HG03066 (cell line): ENCODE results near the gene ABCF3.

ENCODE experiments used
- ATAC-seq: cut with Tn5 transposase; IDR thresholded peaks from one replicate; pipeline ENCODE4 v1.9.1; 2021; ENCODE audit warnings: low read depth; ENCODE audit not compliant: unreplicated experiment

The ABCF3 gene

DNA sequence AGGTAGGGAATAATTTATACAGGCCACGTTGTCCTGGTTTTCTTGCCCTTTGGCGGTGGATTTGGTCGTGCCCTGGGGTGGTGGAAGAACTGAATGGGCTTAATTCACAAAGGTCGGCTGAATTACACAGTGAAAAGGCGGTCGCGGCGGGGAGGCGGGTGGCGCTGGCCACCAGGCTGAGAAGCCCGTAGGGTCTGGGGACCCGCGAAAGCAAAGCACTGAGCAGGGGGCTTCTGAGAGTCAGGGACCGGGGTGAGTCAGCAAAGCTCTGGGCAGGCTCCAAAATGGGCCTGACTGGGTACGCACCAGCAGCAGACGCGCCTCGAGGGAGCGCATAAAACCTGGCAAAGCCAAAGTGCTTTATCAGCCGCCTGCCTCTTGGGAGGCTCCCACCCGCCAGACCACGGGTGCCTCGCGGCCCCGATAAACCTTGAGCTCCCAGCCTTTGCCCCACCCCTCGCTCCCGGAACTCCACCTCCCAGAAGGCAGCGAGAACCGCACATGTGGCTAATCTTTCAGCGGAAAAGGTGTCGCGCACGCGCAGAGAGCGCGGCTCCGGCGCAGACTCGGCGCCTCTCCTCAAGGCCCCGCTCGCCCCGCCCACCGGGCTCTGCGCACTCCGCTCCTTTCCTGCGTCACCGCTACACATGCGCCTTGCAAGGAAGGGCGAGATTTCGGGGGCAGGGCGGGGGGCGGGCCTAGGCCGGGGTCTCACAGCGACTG lies 377 bp upstream of the ABCF3 start:
- peak; percentile 93 for ATAC-seq

DNA sequence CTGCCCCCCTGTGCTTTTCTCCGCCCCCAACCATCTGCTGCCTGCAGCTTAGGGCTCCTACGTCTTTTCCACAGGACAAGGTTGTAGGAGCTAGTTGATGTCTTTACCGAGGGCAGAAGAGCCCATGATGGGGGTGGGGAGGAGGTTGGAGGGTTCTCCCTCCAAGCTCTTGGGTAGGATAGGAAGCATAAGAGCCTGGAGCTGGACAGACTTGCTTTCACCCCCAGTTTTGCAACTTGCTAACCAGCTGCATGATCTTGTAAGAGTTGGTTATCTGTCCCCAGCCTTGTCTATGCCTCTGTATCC lies 856 bp downstream of the ABCF3 start:
- ATAC-seq = no peak

DNA sequence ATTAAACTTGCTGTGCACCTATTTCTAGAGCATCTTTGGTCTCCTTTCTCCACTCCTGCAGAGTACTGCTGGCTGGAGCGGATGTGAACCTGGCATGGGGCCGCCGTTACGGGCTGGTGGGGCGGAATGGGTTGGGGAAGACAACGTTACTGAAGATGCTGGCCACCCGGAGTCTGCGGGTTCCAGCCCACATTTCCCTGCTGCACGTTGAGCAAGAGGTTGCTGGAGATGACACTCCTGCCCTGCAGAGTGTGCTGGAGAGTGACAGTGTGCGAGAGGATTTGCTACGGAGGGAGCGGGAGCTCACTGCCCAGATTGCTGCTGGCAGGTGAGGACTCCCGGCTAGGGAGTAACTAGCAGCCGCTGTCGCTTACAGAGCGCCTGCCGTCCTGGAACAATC lies 2.1 kb downstream of the ABCF3 start:
- ATAC-seq = no peak

DNA sequence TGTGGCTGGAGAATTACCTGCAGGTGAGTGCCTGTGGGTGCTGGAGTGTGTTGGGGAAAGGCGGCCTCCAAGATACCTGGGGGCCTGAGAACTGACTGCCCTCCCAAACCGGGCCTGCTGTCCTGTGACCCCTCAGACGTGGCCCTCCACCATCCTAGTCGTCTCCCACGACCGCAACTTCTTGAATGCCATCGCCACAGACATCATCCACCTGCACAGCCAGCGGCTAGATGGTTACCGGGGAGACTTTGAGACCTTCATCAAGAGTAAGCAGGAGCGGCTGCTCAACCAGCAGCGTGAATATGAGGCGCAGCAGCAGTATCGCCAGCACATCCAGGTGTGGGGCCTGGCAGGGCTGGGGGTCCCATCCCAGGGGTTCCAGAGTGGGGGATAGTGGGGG lies 3.4 kb downstream of the ABCF3 start:
- ATAC-seq = no peak

DNA sequence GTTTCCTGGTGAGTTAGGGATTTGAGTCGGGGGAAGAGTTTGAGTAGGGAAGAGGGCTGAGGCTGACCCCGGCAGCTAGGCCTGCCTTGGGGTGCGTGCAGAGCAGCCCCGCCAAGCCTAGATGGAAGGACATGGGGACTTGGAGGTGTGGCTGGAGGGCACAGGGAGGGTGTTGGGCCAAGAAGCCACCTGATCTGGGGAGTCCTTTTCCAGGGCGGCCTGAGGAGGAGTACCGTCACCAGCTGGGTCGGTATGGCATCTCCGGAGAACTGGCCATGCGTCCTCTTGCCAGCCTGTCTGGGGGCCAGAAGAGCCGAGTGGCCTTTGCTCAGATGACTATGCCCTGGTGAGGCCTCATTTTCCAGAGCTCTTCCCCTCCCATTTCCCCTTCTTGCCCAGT lies 6.9 kb downstream of the ABCF3 start:
- ATAC-seq = no peak

DNA sequence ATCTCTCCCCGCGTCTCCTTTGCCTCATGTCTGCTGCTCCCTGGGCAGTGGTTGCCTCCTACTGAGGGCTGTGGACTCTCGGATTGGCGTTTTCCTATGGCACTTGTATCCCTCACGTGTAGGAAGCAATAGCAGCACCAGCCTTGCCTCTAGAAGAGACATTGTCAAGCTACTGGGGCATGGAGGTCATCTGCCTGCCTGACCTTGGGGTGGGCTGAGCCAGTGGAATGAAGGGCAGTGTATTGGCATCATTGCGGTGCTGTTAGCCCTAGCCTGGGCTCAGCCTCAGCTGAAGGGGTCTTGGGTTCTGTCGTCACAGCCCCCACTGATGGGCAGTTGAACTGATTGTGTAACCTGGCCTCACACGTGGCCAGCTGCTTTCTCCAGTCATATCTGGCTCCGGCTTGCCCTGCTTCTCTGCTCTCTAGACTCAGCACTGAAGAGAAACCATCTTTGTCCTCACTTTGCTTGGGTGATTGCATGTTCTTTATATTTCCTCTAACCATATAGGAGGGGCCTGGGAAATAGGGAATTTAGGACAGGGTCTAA lies 8.1 kb downstream of the ABCF3 start:
- ATAC-seq = no peak

DNA sequence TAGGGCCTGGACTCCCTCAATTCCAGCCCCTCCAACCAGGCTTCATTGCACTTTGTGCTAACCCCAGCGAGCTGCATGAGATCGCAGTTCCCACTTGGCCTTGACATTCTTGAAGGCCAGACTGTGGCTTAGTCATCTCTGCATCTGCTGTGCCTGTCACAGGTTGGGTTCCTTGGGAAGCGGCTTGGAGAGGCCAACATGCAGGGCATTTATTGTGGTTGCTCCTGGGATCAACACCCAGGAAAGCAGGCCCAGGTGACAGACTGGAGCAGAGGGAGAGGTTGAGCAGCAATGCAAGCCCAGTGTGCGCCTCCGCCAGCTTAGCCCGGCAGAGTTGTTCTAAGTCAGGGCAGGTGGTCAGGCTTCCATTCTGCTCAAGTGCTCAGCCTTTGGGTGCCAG lies 10.5 kb downstream of the ABCF3 start:
- ATAC-seq = no peak

DNA sequence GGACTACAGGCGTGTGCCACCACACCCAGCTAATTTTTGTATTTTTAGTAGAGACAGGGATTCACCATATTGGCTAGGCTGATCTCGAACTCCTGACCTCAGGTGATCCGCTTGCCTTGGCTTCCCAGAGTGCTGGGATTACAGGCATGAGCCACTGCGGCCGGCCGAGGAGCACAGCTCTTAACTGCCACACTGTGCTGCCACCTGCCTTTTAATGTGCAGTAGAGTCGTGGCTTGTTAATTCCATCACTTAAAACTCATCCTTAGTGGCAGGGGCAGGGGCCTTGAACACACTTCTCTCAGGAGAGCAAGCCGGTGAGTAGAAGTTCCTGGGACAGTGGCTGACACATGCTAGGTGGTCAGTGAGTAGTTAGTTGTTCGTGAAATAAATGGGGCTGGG lies 12.5 kb downstream of the ABCF3 start:
- ATAC-seq = no peak

DNA sequence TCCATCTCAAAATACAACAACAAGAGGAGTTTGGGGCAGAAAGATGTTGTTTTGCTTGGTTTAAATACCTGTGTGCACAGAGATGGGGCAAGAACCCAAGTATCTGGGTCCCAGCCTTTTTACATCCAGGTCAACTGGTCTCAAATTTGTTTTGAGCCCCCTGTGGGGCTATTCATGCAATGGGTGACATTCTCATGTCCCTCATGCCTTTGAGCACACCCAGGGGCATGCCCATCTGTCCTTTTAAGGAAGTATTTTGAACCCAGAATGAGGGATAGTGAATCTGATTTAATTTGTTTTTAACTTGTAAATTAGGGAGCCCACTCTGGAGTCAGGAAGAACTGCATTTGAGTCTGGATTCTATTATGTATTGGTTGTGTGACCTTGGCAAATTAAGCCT lies 14.8 kb downstream of the ABCF3 start:
- no peak for ATAC-seq

DNA sequence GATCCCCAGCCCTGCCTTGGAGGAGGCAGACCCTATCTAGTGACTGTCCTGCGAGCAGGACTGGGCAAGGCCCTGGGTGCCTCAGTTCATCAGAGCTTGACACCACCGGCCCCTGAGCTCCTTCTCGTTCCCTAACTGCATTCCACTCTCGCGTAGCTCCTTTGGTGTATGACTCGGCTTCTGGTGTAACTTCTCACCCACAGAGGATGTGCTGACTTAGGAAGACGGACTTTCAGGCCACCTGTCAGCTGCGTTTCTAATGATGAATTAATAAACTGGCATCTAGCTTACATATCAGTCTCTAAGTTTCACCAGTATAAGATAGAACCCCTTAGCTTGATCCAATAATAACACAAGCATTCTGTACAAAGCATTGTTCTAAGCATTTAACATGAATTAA lies 17.5 kb downstream of the ABCF3 start:
- no peak for ATAC-seq

DNA sequence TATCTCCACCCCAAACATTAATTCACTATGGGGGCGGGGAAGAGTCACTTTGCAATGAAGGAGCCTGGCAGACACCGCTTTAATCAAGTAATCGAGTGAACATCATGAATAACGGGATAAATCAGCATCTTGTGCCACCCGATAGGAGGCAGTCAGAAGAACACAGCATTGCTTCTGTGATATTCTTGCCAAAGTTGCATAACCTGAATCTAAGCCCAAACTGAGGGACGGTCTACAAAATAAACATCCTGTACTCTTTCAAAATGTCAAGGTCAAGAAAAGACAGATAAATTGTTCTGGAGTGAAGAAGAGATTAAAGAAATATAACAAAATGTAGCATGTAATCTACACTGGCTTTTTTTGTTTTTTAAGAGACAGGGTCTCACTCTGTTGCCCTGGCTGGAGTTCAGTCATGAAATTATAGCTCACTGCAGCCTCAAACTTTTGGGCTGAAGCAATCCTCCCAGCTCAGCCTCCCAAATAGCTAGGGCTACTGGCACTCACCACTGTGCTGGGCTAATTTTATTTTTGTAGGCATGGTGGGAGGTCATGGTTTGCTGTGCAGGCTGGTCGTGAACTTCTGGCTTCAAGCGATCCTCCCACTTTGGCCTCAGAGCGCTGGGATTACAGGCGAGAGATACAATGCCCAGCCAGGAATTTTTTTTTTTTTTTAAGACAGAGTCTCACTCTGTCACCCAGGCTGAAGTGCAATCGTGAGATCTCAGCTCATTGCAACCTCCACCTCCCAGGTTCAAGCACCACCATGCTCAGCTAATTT lies 23.3 kb downstream of the ABCF3 start:
- no peak for ATAC-seq

DNA sequence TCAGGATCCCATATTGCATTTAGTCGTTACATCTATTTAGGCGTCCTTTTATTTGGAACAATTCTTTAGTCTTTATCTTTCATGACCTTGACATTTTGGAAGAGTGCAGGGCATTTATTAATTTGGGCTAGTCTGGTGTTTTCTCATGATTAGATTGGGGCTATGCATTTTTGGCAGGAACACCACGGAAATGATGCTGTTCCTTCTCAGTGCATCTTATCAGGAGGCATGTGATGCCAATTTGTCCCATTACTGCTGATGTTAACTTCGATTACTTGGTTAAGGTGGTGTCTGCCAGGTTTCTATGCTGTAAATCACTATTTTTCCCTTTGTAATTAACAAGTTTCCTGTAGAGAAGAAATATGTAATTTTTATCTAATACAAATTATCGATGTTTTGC lies 25.3 kb downstream of the ABCF3 start:
- ATAC-seq = no peak

DNA sequence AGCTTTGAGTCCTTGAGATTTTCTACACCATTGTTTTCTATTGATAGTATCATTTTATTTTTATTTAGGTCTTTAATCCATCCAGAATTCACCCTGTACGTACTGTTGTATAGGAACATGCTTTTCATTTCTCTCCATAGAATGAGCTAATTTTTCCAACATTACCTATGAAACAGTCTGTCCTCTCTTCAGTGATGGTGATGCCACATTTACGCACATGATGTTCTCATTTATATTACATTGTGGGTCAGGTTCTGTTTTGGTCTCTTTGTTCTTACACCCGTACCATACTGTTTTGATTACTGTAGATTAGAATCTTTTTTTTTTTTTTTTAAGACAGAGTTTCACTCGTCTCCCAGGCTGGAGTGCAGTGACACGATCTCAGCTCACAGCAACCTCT lies 25.7 kb downstream of the ABCF3 start:
- ATAC-seq = no peak

DNA sequence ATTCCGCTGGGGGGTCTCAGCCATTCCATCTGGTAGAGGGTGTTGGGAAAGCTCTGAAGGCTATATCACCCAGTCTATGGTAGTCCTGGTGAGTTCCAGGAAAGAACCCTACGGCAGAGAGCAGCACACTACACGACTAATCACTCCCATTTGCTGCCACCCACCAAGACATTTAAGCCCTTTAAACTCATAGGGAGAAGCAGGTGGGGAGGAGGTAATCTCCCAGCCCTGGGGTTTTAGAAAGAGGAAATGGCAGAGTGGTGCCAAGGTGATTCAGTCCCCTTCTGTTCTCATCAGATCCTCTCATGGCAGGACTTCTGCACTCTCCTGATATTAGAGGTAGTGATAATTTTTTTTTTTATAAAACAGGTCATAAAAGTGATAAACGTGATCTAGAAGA lies 32.8 kb downstream of the ABCF3 start:
- ATAC-seq = no peak

DNA sequence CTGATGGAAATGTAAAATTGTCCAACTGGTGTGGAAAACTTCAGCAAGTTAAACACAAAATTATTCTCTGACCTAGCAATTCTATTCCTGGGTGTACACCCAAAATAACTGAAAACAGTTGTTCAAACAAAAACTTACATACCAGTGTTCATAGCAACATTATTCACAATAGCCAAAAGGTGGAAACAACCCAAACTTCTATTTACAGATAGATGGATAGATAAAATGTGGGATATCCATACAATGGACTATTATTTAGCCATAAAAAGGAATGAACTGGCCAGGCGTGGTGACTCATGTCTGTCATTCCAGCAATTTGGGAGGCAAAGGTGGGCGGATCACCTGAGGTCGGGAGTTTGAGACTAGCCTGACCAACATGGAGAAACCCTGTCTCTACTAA lies 36.5 kb downstream of the ABCF3 start:
- no peak for ATAC-seq

DNA sequence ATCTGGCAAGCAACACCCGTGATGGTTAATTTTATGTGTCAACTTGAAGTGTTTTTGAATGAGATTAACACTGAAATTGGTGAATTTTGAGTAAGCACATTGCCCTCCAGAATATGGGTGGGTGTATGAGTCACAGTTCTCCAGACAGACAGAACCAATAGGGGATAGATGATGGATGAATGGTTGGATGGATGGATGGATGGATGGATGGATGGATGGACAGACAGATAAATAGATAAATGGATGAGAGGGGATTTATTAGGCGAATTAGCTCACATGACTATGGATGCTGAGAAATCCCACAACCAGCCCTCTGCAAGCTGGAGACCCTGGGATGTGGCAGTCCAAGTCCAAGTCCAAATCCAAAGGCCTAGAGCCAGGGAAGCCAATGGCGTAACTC lies 37.9 kb downstream of the ABCF3 start:
- ATAC-seq = no peak

DNA sequence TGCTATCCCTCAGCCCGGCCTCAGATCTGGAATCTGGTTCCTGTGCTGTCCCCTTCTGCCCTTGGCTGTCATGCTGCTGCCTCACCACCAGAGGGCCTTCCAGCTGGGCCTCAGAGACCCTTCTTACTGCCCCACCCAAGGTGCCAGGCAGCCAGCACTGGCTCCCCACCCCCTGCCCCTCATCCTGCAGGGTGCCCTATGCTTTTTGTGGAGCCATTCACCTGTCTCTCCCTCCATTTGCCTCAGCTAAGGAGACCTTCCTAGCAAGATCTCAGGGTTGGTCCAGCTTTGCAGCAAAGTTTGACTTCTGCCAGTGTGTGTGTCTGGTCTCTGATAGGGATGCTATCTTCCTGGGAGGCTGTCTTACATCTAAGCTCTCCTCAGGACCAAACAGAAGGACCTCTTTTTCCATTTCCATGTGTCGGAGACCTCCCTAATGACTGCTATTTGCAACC lies 41.5 kb downstream of the ABCF3 start:
- no peak for ATAC-seq

DNA sequence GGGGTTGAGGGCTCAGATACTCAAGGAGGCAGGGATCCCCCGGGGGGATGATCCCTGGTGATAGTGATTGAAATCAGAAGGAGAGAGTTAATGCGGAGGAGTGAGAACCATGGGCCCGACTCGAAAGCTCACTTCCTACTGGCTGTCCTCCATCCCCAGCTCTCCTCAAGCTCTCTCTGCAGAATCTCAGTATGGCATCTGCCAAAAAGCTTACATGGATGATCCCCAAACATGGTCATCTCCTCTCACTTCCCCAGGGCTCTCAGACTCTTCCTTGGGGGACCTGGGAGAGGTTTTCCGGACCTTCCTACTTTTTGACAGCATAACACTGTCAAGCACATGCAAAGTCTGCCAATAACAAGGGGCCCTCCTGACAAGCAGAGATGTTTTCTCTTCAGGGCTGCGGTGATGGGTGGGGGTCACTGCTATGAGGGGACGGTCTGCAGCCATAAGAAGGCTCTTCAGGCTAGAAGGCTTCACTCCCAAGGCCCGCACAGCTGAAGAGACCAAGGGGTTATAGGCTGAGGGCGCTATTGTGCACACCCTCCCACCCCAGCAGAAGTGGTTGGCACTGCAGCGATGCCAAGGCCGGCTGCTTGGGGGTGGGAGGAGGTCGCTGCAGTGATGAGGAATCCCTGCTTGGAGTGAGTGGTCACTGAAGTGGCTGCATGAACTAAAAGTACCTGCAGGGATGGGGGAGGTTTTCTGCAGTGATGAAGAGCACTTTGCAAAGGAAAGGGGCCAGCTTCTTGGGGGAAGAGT lies 42.6 kb downstream of the ABCF3 start:
- ATAC-seq = no peak

DNA sequence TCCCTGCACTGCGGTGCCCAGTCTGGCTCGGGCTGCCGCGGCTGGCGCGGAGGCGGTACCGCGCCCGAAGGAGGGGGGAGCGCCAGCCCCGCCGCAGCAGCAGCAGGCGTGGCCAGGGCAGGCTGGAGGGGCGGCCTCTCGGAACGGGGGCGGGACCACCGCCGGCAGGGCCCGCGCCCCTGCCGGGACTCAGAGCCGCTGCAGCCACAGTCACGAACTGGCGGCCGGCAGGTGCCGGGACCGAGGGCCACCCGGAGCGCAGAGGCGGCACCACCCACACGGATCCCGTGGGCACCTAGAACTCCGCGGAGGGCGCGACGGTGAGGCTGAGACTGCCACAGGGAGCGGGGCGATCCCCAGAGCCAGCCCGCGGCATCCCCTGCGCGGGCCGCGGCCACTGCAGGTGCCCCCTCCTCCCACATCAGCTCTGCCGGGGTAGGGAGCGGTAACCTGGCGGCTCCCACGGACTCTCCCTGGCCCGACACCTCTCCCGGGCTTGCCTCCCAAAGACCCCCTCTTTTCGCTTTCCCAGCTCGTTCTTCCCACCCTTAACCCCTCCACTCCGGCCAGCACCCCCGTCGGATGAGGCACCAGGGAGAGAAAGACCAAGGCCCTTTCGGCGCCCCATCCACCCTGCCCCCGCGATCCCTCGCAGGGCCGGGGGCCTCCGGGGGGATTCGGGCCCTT lies 43.5 kb downstream of the ABCF3 start, which contains the start of gene VWA5B2:
TSS of gene VWA5B2 (plus strand) at position 192 of the 687 bp plus-strand sequence. CDS start 944 bp downstream, outside the sequence.
- ATAC-seq = peak; percentile 67

DNA sequence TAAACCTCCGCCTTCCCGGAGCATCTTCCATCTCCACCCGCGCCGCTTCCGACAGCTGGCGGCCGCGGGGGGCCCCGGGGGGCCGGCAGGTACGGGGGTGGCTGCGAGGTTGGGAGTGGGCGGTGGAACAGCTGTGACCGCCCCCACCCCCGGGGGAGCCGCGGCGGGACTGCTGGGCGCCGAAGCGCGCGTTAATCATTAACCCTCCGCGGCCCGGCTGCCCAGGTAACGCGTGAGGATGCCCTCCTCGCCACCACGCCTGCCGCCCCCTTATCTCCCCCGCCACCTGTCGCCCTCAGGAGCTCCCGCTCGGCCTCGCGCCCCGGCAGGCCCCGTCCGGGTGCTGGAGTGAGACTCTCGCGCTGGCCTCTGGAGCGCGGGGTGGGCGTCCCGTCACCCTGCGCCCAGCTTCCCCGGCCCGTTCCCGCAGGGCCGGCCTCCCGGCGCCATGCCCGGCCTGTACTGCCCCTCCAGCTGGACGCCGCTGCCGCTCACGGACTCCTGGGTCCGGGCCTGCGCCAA lies 44.1 kb downstream of the ABCF3 start:
- no peak for ATAC-seq
